MV-4-11 (cell line): ENCODE results near the gene VWCE.
"Not testable (repeated sequence)": the region's sequence is repeated elsewhere in the genome, so short reads cannot be mapped to it uniquely, and the experiment has no call there.

Experiments used
- DNase-seq: peaks from one replicate; lab custom pipeline; 2025; lab: John Stamatoyannopoulos, UW

Gene VWCE

DNA sequence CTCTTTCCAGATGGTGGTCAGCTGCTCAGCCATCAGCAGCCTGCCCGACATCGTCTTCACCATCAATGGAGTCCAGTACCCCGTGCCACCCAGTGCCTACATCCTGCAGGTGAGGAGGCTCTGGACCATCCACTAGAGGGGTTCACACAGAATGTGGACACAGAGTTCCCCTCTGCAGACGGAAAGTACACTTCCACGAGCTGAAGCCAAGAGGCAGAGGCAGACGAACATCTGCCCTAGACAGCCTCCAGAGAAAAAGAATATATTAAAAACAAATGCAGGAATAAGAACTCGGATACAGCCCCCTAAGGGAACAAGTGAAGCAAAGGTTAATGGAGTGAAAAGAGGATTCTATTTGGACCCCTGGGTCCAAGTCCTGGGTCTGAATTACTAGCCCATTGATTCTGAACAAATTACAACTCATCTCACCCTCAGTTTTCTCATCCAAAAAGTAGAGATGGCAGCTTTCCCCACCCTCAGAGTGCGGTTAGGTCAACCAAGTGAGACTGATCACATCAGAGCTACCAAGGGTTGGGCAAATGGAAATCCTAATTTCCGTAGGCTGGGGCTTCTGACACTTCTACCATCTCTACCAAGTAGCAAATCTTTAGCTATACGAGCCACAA lies 83.7 kb downstream of the VWCE start:
- DNase-seq = not testable (repeated sequence)

DNA sequence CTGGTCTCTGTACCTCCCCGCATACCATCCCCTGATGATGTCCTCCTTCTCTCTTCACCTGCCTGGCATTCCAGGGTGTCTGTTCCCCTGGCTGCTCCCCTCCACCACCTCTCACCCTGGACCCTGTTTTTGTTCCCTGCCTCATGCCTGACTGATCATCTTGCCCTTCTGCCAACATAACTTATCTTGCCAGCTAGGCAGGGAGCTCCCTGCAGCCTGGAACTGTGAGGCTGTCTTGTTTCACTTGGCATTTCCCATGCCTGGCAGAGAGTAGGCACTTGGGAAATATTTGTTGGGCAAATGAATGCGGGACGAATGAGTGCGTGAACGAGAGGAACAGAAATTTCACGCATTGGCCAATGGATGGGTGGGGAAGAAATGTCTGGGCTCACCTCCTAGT lies 84.5 kb downstream of the VWCE start:
- DNase-seq = not testable (repeated sequence)
